Body of pancreas (tissue), 4 donors: ENCODE results near the gene PHGDH.

Source experiments
- CTCF ChIP-seq, 7 experiments: fragments of 450-650 bp in 4 of 7; fragments of 200-600 bp in 3 of 7; sonication (generic) in 3 of 7; IDR thresholded peaks; one replicate each; pipeline ENCODE4 v1.5.1; 2016 to 2019; ENCODE audit warnings: antibody characterized with exemption in 7 of 7
- POLR2A ChIP-seq, 3 donors: fragments of 450-650 bp; IDR thresholded peaks; one replicate each; pipeline ENCODE4 v1.6.1; 2016; ENCODE audit warnings: antibody characterized with exemption in 3 of 3, mild to moderate bottlenecking in 2 of 3

DNA sequence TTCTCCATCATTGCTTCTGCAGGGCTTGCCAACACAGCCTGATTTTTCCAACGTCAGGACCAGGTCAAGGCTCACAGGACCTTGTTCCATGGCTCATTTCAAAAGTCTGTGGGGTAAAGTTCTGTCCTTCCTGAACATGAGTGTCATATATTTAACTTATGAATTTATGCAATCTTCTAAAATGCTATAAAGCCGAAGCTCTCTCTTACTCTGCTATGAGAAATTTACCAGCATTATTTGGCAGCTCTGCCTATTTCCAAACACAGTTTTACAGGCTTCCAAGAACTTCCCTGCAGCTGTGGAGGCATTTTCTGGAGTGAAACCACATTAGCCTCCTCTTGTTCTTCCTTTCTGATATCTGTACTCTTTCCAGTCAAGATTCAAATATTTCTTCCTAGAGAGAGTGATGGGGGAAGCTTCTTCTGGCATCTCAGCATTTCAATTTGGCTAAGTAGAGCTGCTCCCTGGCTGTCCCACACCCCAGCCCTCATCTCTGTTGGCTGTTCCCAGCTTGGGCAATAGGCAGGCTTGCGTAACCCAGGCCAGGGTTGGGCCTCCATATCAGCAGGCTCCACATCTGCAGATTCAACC lies 72.6 kb downstream of the PHGDH start:
- TF ChIP-seq CTCF (IDR thresholded peaks at IDR 0.05), result no peak
- TF ChIP-seq POLR2A (IDR thresholded peaks at IDR 0.05), result no peak
